Frontal cortex (tissue), 4 donors: ENCODE data around the gene KCNK2. TPM values are rescaled to one million over a fixed set of nuclear protein-coding genes. Genes with fewer than 3 reads are reported as not detected.
"Not testable (repeated sequence)": the region's sequence is repeated elsewhere in the genome, so short reads cannot be mapped to it uniquely, and the experiment has no call there.

ENCODE experiments used
- DNase-seq, 2 donors: peaks; one replicate each; pipeline ENCODE4 v3.0.0; 2012; ENCODE audit warnings: low spot score in 2 of 2
- FAIRE-seq: peaks from 2 replicates; lab custom pipeline; 2012; peaks lifted over from hg19 to GRCh38; lab: Jason Lieb, UNC
- total RNA-seq: library from RNA; depleted of rRNA; stranded (reverse); fragments of >200 nt; gene quantifications from one replicate; pipeline ENCODE4 v1.2.3, GENCODE V29; 2014
- donor health status: control.
- donor health status: control.
- donor health status: control.

The KCNK2 gene
- total RNA-seq, 1 donor from 2014 or later = 78.7 TPM

- DNase-seq (no peak), FAIRE-seq (no peak)
Measured at GRCh38 chr1:215146240-215146975, 63.9 kb downstream of the KCNK2 start.

GRCh38 chr1:215147024-215147423, 64.5 kb downstream of the KCNK2 start:
- FAIRE-seq = no peak

GRCh38 chr1:215151841-215152549, 69.5 kb downstream of the KCNK2 start:
- FAIRE-seq (no peak), DNase-seq (no peak)

More at GRCh38 chr1:215147024-215147423, 64.5 kb downstream of the KCNK2 start:
- DNase-seq = no peak

GRCh38 chr1:215156232-215156631, 73.7 kb downstream of the KCNK2 start:
- FAIRE-seq = no peak
- no peak for DNase-seq

GRCh38 chr1:215160351-215160750, 77.8 kb downstream of the KCNK2 start:
- no peak for DNase-seq
- no peak for FAIRE-seq

GRCh38 chr1:215163144-215163543, 80.6 kb downstream of the KCNK2 start:
- not testable (repeated sequence) for DNase-seq, FAIRE-seq

GRCh38 chr1:215166886-215167285, 84.3 kb downstream of the KCNK2 start:
- DNase-seq (no peak), FAIRE-seq (no peak)

- no peak for DNase-seq
- FAIRE-seq = no peak
Measured at GRCh38 chr1:215181518-215181917, 99.0 kb downstream of the KCNK2 start.

- DNase-seq (no peak), FAIRE-seq (no peak)
Measured at GRCh38 chr1:215185067-215185620, 102.6 kb downstream of the KCNK2 start.

- FAIRE-seq (no peak), DNase-seq (no peak)
Measured at GRCh38 chr1:215188302-215188950, 105.9 kb downstream of the KCNK2 start.

- FAIRE-seq (no peak), DNase-seq (no peak)
Measured at GRCh38 chr1:215192306-215192705, 109.8 kb downstream of the KCNK2 start.

- DNase-seq (no peak), FAIRE-seq (no peak)
Measured at GRCh38 chr1:215198021-215198420, 115.5 kb downstream of the KCNK2 start.

- no peak for FAIRE-seq
- no peak for DNase-seq
Measured at GRCh38 chr1:215200121-215200520, 117.6 kb downstream of the KCNK2 start.

GRCh38 chr1:215201283-215201682, 118.7 kb downstream of the KCNK2 start:
- DNase-seq (no peak), FAIRE-seq (no peak)

GRCh38 chr1:215202868-215203267, 120.3 kb downstream of the KCNK2 start:
- no peak for FAIRE-seq
- no peak for DNase-seq

- no peak for DNase-seq
- no peak for FAIRE-seq
Measured at GRCh38 chr1:215210167-215210566, 127.6 kb downstream of the KCNK2 start.

GRCh38 chr1:215215846-215216245, 133.3 kb downstream of the KCNK2 start:
- FAIRE-seq (no peak), DNase-seq (no peak)

- no peak for DNase-seq
- FAIRE-seq = no peak
Measured at GRCh38 chr1:215219372-215219771, 136.8 kb downstream of the KCNK2 start.

- FAIRE-seq (no peak), DNase-seq (no peak)
Measured at GRCh38 chr1:215220346-215220745, 137.8 kb downstream of the KCNK2 start.

- FAIRE-seq (no peak), DNase-seq (no peak)
Measured at GRCh38 chr1:215226757-215227156, 144.2 kb downstream of the KCNK2 start.

GRCh38 chr1:215228193-215228592, 145.7 kb downstream of the KCNK2 start:
- DNase-seq (no peak), FAIRE-seq (no peak)
